GM21423 (cell line): ENCODE results near the gene FANCG.

ENCODE experiments used
- ATAC-seq: cut with Tn5 transposase; IDR thresholded peaks from one replicate; pipeline ENCODE4 v1.9.1; 2021; ENCODE audit warnings: mild to moderate bottlenecking, moderate library complexity; ENCODE audit not compliant: unreplicated experiment

The FANCG gene

DNA sequence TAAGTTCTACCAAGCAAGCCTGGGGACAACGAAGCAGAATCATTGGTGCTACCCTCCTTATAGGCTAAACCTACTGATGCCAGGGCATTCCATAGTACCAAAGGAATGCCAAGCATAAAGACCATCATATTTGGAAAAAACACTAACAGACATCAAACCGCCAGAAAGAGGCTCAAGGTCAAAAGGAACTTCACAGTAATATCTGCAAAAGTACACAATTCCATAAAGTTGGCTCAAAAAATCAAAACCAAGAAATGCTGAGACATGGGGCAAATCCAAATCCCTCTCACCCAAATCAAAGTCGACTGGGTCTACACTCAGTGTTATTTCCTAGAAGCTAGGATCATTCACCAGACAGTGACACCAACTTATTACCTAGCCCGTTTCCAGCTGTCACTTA lies 10.7 kb downstream of the FANCG start:
- ATAC-seq, result no peak

DNA sequence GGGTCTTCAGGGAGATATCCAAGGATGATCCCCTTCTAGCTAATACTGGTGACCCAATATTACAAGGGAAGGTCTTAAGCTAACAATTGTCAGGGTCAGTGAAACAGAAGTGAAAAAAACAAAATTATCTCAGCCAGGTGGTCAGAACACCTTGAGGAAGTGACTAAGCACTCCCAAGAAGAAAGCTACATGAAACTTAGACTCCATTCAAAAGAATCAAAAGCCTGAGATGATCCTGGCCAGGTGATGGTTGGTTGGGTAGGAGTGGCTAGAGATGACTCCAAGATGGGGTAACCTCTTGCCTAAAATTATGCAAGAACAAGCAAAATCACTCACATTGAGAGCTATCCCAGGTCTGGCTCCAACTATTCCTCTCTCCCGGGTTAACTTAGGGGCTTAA lies 12.7 kb downstream of the FANCG start:
- no peak for ATAC-seq

DNA sequence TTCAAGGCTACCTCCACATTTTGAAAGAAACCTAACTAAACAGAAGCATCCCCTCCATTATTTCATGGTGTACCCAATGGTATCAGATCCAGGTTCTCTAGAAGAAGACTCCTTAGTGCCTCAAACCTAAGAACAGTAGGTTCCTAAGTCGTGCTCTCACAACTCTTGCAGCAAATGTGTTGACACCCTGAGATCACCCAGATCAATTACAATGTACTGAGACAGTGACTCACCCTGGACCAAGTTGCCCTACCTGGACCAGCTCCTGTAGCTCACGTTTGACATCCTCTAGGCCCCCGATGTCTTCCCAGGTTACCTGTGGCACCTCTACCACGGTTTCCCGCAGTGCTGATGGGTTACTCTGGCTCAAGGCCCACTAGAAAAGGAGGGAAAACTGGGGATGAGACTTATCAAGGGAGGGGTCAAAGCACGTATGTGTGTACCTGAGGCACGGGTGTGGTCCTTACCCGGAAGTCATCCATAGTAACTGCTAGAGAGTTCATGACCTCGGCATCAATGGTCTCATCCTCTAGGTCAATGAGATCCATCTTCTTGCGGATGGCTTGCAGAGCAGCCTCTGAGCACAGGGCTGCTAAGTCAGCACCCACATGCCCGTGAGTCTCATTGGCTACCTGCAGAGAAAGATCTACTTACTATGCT lies 19.1 kb downstream of the FANCG start:
- ATAC-seq, result no peak

DNA sequence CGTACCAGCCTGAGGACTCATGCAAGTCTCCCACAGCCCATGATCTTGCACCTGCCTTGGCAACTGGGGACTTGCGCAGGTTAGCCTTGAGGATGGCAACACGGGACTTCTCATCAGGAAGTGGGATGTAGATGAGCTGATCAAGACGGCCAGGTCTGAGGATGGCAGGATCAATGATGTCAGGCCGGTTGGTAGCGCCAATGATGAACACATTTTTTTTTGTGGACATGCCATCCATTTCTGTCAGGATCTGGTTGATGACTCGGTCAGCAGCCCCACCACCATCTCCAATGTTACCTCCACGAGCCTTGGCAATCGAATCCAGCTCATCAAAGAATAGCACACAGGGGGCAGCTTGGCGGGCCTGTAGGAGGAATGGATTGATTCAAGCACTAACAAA lies 20.3 kb downstream of the FANCG start:
- no peak for ATAC-seq

DNA sequence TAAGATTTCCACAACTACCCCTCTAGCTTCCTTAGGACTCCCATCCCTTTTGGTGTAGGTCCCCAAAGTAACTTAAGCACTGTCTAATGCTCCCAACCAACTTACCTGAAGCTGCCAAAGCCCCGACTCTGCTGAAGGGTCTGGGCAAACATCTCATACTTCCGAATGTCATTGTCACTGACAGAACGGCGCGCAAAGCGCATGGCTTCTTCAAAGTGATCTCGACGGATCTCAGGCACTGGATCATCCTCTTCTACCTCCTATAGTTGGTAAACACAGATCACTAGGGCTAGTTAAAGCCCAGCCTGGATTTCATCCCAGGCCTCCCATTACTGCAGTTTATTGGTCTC lies 22.5 kb downstream of the FANCG start:
- ATAC-seq, result no peak

DNA sequence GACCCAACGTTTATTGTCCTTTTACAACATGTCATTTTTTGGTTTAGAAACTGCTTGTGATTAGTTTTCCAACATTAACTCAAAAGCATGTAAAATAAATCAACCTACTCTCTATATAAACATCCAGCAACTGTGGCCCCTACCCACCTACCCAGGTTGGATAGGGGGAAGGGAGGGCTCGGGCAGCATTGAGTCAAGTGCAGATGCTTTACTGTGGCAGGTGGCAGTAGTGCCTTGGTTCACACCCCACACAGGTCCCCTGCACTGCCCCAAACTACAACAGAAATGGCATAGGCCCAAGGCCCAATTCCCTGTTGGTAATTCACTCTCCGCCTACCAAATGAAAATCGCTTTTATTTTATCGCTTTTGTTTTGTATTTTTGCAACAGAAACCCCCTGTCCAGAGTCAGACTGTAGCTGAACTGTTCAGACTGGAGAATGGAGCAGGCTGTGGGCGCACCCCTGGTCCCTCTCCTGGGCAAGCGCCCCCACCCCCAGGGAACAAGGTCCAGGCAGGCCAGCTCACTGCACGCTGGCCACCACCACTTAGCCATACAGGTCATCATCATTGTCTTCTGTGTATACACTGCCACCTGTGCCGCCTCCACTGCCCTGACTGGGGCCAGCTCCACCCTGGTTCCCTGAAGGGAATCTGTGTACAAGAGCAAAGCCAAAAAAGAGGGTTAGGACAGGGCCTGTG lies 23.0 kb downstream of the FANCG start:
- no peak for ATAC-seq

DNA sequence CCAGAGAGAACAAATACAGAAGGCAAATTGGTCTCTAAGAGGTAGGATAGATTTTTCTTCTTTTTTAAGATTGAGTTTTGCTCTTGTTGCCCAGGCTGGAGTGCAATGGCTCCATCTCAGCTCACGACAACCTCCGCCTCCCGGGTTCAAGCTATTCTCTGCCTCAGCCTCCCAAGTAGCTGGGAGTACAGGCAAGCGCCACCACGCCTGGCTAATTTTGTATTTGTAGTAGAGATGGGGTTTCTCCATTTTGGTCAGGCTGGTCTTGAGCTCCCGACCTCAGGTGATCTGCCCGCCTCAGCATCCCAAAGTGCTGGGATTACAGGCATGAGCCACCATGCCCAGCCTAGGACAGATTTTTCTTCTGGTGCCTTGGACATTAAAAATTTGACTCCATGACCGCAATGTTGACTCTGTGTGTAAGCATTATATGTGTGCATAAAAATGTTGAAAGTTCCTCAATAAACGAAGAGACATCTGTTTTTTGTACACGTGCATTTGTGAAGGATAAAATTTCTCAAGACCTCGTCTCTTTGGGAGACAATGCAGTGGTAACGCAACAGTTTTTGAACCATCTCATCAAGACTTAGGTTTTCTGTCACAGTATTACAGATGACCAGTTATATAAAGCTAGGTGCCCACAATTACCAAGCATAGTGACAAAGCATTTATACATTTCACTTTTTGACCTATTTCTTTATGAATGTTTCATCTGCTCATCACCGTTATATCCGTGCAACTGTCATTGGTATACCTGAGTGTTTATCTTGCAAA lies 24.7 kb downstream of the FANCG start:
- ATAC-seq, result no peak

DNA sequence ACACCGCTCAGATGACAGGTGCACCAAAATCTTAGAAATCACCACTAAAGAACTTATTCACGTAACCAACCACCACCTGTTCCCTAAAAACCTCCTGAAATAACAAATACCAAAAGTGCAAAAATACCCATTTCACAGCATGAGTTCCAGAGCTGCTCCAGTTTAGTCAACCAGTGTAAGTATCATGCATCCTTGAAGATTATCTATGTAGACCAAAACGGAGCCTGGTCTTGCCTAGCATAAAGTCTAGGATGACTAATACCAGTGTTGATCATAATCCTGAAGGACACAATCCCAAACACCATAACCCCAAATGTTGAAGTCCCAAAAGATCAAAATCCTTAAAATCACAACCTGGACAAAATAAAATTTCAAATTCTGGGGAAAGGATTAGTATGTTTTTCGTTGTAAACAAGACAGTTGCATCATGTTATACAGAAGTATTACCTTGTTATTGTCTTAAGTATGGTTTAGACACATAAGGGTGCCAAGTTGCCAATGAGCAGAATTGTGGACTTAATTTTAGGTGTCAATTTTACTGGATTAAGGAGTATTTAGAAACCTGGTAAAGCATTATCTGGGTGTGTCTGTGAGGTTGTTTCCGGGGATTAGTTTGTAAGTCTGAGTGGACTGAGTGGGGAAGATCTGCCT lies 25.4 kb downstream of the FANCG start:
- no peak for ATAC-seq

DNA sequence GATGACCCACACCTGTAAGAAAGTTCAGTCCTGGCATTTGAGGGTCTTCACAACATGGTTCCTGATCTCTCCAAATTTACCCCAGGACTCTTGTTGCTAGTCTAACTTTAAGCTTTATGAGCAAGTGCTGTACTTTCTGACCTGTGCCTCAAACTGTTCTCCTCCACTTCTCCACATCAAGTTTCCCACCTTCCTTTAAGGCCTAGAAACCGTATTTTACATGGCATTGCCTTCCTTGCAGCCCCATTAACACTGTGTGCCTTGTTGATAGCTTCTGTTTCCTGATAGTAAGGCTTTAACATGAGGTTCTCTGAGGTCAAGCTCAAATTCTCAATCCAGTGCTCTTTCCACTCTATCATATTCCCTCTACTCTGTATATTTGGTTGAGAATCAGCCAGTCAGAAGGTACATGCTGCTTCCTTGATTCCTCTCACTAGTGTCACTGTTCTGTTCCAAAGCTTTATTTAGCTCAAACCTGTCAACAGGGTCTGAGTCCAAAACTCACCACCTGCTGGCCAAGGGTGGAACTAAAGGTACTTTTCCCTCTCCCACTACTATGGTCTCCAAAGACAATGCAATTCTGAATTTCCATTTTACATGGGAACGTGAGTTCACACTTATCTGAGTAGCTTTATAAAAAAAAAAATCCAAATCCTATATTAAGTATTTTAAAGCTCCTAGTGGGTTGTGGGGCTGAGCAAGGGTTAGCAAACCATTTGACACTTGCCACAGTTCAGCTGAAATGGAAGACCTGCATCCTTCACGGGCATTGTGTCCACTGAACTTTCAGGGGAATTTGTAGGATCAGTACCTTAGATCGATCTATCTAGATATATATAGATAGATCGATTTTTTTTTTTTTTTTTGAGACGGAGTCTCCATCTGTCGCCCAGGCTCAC lies 28.4 kb downstream of the FANCG start:
- no peak for ATAC-seq

DNA sequence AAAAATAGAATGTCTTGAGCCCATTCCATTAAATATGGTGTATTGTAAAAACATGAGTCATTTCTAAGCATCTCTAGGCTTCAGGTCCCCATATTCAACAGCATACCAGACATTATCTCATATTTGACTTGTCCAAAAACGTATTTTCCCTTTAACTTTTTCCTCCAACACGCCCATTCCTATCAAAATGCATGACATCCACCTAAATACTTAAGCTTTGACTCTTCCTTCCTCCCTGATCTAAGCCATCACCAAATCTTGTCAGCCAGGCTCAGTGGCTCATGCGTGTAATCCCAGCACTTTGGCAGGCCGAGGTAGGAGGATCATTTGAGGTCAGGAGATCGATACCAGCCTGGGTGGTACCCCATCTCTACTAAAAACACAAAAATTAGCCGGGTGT lies 31.2 kb downstream of the FANCG start:
- ATAC-seq, result no peak

DNA sequence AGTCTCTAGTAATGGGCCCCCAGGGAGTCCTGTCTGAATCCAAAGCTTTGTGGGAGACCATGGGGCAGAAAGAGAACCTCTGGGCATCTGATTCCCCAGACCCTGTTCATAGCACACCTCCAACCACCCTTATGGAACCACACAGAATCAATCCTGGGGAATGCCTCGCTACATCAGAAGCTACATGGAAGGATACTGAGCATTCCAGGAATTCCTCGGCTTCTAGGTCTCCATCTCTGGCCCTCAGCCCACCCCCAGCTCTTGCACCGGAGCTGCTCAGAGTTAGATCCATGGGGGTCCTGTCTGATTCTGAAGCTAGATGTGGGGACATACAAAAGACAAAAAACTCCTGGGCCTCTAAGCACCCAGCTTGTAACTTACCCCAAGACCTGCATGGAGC lies 35.7 kb downstream of the FANCG start:
- ATAC-seq, result no peak

DNA sequence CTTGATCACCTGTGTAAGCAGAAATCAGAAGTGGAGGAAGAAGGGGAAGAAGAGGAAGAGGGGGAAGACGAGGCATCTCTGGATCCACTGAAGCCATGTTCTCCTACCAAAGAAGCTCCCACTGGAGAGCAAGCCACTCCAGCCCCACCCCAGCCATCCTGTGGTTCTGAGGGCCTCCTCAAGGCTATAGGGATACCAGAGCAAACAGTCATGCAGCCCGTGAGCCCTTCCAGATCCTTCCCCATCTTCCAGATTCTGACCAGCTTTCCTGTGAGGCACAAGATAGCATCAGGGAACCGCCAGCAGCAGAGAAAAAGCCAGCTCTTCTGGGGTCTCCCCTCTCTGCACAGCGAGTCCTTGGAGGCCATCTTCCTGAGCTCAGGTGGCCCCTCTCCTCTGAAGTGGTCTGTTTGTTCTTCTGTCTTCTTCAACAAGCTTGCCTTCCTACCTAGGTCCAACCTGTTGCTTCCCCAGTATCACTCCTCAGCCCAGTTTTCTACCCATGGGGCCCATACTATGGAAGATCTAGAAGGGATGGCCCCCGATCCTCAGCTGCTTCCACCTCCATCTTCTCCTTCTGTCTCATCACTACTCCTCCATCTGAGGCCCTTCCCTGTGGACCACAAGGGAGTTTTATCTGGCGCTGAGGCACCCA lies 36.7 kb downstream of the FANCG start:
- ATAC-seq, result no peak

DNA sequence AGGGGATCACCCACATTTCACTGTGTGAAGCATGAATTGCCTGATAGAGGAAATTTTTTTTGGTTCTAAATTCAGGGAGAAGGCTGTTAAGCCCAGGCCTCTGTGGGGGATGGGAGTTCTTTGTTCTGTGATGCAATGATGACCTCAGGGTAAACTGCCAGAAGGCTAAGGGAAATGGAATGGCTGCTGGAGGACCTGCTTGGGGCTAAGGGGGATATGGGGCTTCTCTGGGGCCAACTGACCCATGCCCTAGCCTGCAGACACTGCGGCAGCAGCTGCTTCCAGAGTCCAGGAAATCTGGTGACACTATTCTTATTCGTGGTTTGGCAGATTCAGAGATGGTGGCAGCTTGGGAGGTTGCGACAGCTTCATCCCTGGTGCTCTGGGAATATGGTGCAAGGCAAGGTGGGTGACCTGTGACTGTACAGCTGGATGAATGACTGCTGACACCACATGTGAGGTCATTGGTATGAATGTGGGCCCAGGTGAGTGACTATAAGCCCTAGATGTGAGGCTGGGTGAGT lies 37.6 kb downstream of the FANCG start:
- no peak for ATAC-seq

DNA sequence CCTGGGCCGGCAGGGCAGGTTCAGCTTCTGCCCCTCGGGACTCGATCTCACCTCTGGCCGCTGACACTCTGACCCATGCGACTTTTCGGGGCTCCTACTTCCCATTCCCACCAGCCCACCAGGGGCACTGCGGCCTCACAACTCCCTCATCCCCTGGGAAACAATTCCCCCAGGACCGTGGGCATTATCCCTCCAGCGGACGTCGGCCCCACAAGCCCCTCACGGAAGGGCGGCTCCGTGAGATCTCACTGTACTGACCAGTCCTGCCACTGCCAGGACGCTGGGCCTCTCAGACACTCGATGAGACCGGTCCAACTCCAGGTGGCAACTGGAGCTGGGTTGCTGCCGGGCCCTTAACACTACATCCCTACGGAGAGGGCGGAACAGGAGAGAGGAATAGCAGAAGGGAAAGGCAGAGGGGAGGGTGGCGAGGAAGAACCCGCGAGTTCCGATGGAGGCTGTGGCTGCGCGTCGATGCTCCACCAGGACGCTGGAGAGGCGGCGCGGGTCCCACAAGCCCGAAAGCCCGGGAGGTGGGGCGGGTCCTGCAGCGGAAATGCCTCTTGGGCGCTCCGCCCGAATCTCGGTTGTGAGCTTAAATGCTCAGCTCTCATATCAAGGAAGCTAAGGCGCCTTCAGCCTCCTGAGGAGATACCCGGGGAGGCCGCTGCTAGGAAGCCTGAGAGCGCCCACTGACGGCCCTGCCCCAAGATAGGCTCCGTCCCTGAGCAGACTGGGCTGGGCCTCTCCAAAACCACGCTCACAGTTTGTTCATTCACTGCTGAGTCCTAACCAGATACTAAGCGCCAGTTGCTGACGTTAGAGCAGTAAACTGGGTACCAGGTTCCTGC lies 43.7 kb downstream of the FANCG start:
- ATAC-seq, result no peak

DNA sequence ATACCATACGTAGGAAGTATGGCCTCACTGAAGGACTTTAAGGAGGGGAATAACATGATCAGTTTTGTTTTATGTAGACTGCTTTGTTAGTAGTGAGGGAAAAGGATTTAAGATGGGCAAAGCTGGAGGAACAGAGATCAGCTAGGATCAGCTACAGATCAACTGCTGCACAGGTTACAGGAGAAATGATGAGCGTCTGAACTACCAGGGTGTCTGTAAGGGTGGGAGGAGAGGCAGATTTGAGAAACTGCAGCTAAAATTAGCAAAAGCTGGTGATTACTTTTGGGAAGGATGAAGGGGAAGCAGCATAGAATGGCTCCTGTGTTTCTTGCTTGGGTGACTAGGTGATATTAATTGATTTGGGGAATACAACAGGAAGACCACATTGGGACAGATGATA lies 46.6 kb downstream of the FANCG start:
- ATAC-seq, result no peak

DNA sequence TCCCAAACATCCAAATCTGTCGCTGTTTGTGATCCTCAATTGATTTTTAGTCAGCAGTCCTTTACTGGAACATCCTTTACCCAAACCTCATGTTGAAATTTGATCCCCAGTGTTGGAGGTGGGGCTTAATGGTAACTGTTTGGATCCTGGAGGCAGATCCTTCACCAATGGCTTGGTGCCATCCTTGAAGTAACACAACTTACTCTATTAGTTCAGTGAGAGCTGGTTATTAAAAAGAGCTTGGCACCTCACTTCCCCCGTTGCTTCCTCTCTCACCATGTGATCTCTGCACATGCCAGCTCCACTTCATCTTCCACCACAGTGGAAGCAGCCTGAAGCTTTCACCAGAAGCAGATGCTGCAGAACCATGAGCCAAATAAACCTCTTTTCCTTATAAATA lies 49.9 kb downstream of the FANCG start:
- ATAC-seq, result no peak

DNA sequence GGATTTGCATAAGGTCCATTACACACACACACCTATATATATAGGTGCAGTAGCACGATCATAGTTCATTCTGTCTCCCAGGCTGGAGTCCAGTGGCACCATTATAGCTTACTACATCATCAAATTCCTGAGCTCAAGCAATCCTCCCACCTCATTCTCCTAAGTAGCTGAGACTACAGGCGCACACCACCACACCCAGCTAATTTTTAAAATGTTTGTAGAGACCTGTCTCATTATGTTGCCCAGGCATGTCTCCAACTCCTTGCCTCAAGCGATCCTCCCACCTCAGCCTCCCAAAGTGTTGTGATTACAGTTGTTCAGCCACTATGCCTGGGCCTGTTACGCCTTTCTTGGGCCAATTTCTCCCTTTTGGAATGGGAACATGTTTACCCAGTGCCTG lies 50.5 kb downstream of the FANCG start:
- no peak for ATAC-seq

DNA sequence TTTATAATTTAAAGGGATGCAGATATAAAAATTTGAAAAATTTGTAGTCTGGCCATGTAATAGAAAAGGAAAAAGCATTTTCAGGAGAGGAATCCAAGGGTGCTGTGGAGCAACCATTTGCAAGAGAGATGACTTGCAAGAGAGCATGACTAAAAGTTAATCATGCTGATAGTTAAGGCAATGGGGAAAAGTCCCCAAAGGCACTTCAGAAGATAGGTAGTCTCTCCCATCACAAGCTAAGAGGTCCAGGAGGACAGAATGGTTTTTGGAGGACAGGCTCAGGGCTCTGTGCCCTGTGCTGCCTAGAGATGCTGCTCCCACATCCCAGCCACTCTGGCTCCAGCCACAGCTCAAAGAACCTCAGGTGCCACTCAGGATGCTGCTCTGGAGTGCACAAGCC lies 51.4 kb downstream of the FANCG start:
- ATAC-seq, result no peak

DNA sequence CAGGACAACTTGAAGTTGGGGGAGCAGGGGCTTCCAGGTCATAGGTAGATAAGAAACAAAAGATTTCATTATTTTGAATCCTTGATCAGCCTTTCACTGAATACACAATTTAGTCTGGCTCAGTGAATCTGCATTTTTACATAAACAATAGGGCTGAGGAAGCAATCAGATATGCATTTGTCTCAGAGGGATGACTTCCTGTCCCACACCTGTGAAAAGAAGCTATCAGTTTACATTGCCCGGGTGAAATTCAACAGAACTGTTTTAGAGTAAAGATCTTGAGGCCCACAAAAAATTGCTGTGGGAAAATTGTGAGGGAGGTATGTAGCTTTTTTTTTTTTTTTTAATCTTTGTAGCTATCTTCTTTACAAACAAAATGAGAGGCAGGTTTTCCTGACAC lies 51.9 kb downstream of the FANCG start:
- no peak for ATAC-seq
